Adipose tissue (tissue), 3 donors: ENCODE data around the gene FAM229B. TPM values are rescaled to one million over a fixed set of nuclear protein-coding genes. Genes with fewer than 3 reads are reported as not detected.

Source experiments
- H3K27ac ChIP-seq: one replicate; pipeline ENCODE4 v1.5.1; 2013; ENCODE audit warnings: low read depth, low read length
- WGBS, 3 donors: extraction: QIAGEN DNeasy Blood & Tissue Kit; methylation state at CpG; one replicate each; pipeline ENCODE4 v1.1.7; 2013; 5-methylcytosine and 5-hydroxymethylcytosine counted together
- polyA plus RNA-seq, 3 donors: library from polyadenylated mRNA; stranded (reverse); fragments of 200-250 nt; gene quantifications; one replicate each; pipeline ENCODE4 v1.2.3, GENCODE V29; 2013
- donor health status: healthy with polysubstance abuse.
- donor health status: Bipolar disorder and iron deficiency.
- donor health status: healthy.

FAM229B gene
- polyA plus RNA-seq, 3 donors: 4.5 to 15.5 (median 11.3) TPM

DNA sequence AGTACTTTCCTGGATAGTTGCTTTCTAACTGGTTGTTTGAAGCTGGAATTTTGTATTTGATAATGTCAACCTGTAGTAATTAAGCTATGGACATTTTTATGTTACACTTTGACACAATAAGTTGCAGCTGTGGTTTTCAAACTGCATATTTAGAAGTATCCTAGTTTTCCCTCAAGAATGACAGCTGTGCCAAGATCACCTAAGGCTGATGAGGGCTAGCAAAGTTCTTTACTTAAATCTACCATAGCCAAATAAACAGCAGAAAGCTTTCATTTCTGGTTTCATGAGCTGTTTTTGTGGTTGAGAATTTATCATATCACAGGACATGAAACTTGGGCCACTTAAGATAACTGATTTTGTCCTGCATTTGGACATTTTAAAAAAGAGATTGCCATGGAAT, 30.6 kb downstream of the FAM229B start:
- H3K27ac ChIP-seq: no peak overlapping the region

GRCh38 chr6:112122756-112123155, 35.4 kb downstream of the FAM229B start:
- 65 to 88% (median 72%) methylated on average over 2 of the region's 2 CpGs for WGBS, 3 donors
- no peak overlapping the region for H3K27ac ChIP-seq

DNA sequence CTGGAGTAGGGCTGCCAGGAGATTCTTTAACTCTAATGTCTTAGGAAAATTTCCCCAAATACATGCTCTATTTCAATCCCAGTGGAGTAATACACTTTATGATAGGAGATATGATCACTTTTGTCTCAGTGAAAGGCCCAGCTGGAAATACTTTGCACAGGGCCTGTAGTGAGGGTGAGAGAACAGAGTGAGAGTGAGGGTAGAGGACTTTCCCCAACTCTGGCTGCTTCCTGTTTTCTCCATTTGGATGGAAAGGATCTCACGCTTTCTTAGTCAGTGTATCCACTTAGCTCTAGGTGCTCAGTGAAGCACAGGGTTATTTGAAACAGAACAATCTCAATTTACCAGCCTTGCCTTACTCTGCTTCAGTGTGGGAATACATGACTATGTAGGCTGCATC, 36.6 kb downstream of the FAM229B start:
- H3K27ac ChIP-seq: no peak overlapping the region
- WGBS, 3 donors: 91 to 100% (median 96%) methylated on average over 1 of the region's 1 CpG

DNA sequence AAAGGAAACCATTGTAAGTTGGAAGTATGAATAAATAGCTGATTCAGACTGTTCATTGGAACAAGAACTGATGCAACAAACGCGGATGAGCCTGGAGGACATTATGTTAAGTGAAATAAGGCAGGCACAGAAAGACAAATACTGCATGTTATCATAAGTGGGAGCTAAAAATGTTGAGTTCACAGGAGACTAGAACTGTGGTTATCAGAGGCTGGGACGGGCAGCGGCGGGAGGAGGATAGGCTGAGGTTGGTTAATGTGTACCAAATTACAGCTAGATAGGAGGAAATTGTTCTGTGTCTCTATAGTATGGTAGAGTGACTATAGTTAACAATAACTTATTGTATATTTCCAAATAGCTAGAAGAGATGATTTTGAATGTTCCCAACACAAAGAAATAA, 40.8 kb downstream of the FAM229B start:
- WGBS, 3 donors: 53 to 90% (median 82%) methylated on average over 5 of the region's 5 CpGs
- H3K27ac ChIP-seq: no peak overlapping the region

GRCh38 chr6:112130878-112131277, 43.5 kb downstream of the FAM229B start:
- 73 to 87% (median 82%) methylated on average over 3 of the region's 3 CpGs for WGBS, 3 donors
- no peak overlapping the region for H3K27ac ChIP-seq

DNA sequence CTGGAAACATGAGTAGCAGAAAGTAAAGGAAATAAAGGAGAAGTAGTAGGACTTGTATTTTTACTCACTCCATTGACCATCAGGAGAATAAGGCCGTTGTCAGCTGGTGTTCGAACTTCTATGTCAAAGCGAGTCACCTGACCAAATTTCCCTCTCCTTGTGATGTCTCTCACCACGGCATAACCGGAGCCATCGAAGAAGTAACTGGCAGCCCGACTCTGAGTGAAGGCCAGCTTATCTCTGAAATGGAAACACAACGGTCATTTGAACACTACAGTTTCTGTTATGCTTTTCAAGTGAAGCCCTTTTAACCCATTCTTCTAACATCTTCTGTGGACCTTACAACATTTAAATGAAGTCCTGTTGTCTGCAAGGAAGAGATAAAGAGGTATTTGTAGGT, 51.7 kb downstream of the FAM229B start:
- H3K27ac ChIP-seq: no peak overlapping the region
- 58 to 87% (median 81%) methylated on average over 8 of the region's 8 CpGs for WGBS, 3 donors

- no peak overlapping the region for H3K27ac ChIP-seq
- 79 to 85% (median 80%) methylated on average over 2 of the region's 2 CpGs for WGBS, 3 donors
These were observed 54.3 kb downstream of the FAM229B start for GRCh38 chr6:112141707-112142106.

GRCh38 chr6:112144145-112144926, 56.9 kb downstream of the FAM229B start:
- WGBS, 3 donors: 84 to 87% (median 84%) methylated on average over 12 of the region's 12 CpGs
- no peak overlapping the region for H3K27ac ChIP-seq

GRCh38 chr6:112145080-112145573, 57.7 kb downstream of the FAM229B start:
- WGBS, 3 donors: 85 to 92% (median 91%) methylated on average over 10 of the region's 10 CpGs
- no peak overlapping the region for H3K27ac ChIP-seq

- no peak overlapping the region for H3K27ac ChIP-seq
- 90 to 99% (median 96%) methylated on average over 6 of the region's 6 CpGs for WGBS, 3 donors
These were observed 60.7 kb downstream of the FAM229B start for GRCh38 chr6:112148103-112148502.

GRCh38 chr6:112149236-112149635, 61.8 kb downstream of the FAM229B start:
- 17 to 67% (median 17%) methylated on average over 1 of the region's 1 CpG for WGBS, 3 donors
- H3K27ac ChIP-seq: no peak overlapping the region

DNA sequence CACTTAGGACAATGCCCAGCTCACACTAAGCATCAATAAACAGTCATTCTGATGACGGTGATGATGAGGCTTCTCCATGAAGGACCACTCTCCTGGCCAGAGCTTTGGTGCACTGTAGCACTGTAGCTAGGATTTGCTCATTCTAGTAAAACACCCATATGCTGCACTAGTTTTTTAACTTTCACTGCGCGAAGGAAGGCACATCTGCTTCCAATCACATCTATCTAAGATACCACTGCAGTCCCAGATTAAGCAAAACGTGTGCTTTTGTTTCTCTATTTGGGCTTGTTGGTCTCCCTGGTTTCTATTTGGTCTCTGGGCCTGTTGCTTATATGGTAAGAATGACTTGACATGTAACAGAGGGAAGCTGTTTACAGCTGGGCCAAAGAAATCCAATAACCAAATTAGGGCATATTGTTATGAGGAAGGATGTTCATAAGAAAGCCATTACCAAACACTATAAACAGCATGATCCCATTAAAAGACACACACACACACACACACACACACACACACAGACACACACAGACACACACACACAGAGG, 62.4 kb downstream of the FAM229B start:
- H3K27ac ChIP-seq: no peak overlapping the region
- 60 to 73% (median 71%) methylated on average over 4 of the region's 4 CpGs for WGBS, 3 donors

GRCh38 chr6:112150363-112150762, 63.0 kb downstream of the FAM229B start:
- WGBS, 3 donors: 52 to 73% (median 70%) methylated on average over 5 of the region's 5 CpGs
- H3K27ac ChIP-seq: no peak overlapping the region

Other genes starting within 250 kb of the FAM229B start
- gene FYN, start 214.1 kb upstream of the FAM229B start, polyA plus RNA-seq: 100 to 1,000 TPM in 1 of 3 donors, 10 to 100 TPM in 1, 1 to 10 TPM in 1; 9.5 to 103 (median 56.7) TPM
- not detected for gene CCN6, start 33.5 kb upstream of the FAM229B start, polyA plus RNA-seq
- 10 to 100 TPM in 2 of 3 donors, 1 to 10 TPM in 1; 9.0 to 22.8 (median 11.5) TPM for gene TUBE1, start 109 bp upstream of the FAM229B start, polyA plus RNA-seq
- gene LAMA4, start 167.0 kb downstream of the FAM229B start, polyA plus RNA-seq: 100 to 1,000 TPM in 1 of 3 donors, 10 to 100 TPM in 1, 1 to 10 TPM in 1; 10.0 to 157 (median 70.6) TPM